Adrenal gland (tissue), 12 donors: ENCODE measurements around the gene SYT3. TPM values are rescaled to one million over a fixed set of nuclear protein-coding genes. Genes with fewer than 3 reads are reported as not detected.

Source experiments
- DNase-seq, 7 donors: peaks; one replicate each; pipeline ENCODE4 v3.0.0-alpha.2; 2019 to 2020
- H3K27ac ChIP-seq, 5 donors: fragments of 200-600 bp; sonication (generic) in 4 of 5; 1 replicate in 3 of 5; 2 replicates in 2 of 5; pipeline versions ENCODE4 v1.5.1 to v1.8.0; 2016 to 2020; ENCODE audit warnings: mild to moderate bottlenecking in 1 of 5
- H3K27me3 ChIP-seq: fragments of 200-600 bp; 2 replicates; pipeline ENCODE4 v1.8.0; 2021
- H3K36me3 ChIP-seq, 2 donors: fragments of 200-600 bp; replicated peaks in 1 of 2; 1 replicate in 1 of 2; 2 replicates in 1 of 2; pipeline versions ENCODE4 v1.5.1 to v1.8.0; 2018 to 2022
- H3K4me1 ChIP-seq, 2 donors: fragments of 200-600 bp; replicated peaks in 1 of 2; 1 replicate in 1 of 2; 2 replicates in 1 of 2; pipeline versions ENCODE4 v1.5.1 to v1.8.0; 2018 to 2021
- H3K4me3 ChIP-seq, 4 donors: fragments of 200-600 bp; sonication (generic) in 3 of 4; one replicate each; pipeline ENCODE4 v1.5.1; 2016 to 2018
- H3K9me3 ChIP-seq, 3 donors: fragments of 200-600 bp; sonication (generic) in 1 of 3; replicated peaks in 1 of 3; 1 replicate in 2 of 3; 2 replicates in 1 of 3; pipeline versions ENCODE4 v1.5.1 to v1.8.0; 2016 to 2021
- POLR2A ChIP-seq, 2 donors: fragments of 450-650 bp; IDR thresholded peaks; one replicate each; pipeline ENCODE4 v1.6.1; 2017; ENCODE audit warnings: antibody characterized with exemption in 2 of 2, mild to moderate bottlenecking in 2 of 2, moderate library complexity in 1 of 2
- WGBS, 4 donors: extraction: QIAGEN DNeasy Blood & Tissue Kit in 2 of 4; methylation state at CpG; one replicate each; pipeline versions ENCODE4 v1.1.5 to v1.1.7; 2013 to 2017; 5-methylcytosine and 5-hydroxymethylcytosine counted together
- intact Hi-C, 2 donors: fragments of 100-400 bp; cut with DNase I; formaldehyde crosslinking; loops; one replicate each; pipeline versions ENCODE4 v1.14.1 to v1.15.0; 2022 to 2023
- polyA plus RNA-seq, 3 donors: library from polyadenylated mRNA; stranded (reverse); fragments of 200-250 nt in 2 of 3; fragments of 350-450 nt in 1 of 3; fragmentation: Illumina TruSeq in 1 of 3; extraction: RNeasy Lipid Tissue Mini Kit (QIAGEN cat#74804) in 1 of 3; gene quantifications; one replicate each; pipeline ENCODE4 v1.2.3, GENCODE V29; 2013 to 2014
- total RNA-seq, 9 donors: library from RNA; depleted of rRNA in 4 of 9; stranded (reverse); fragments of >200 nt in 4 of 9; fragments of 120-200 nt in 1 of 9; fragmentation: NEBNext Ultra II Directional in 1 of 9; extraction: Animal tissue kit (Norgen Biotek cat#: 25700) in 1 of 9; gene quantifications; one replicate each; pipeline versions ENCODE4 v1.1.0 to v1.2.4, GENCODE V29; 2013 to 2023
- TF ChIP-seq, protein P1 (sequence below), 6 experiments: fragments of 450-650 bp in 4 of 6; fragments of 200-600 bp in 2 of 6; sonication (generic) in 1 of 6; IDR thresholded peaks; 1 replicate in 5 of 6; 2 replicates in 1 of 6; pipeline versions ENCODE4 v1.5.1 to v1.8.0; 2016 to 2021; ENCODE audit warnings: antibody characterized with exemption in 6 of 6, mild to moderate bottlenecking in 2 of 6, moderate library complexity in 1 of 6
- donor health status: healthy with polysubstance abuse.
- donor health status: Bipolar disorder and iron deficiency.
- donor health status: DM: yes; HTN: yes; CAD: no.
- donor health status: DM: no; HTN: no; CAD: no.
- donor health status: DM: no; HTN: no; CAD: no.
- donor health status: DM: yes; HTN: yes; CAD: no.

Gene SYT3
- total and polyA plus RNA-seq, 12 donors = 0.26 to 3.4 (median 0.75) TPM; not detected in 1

DNA sequence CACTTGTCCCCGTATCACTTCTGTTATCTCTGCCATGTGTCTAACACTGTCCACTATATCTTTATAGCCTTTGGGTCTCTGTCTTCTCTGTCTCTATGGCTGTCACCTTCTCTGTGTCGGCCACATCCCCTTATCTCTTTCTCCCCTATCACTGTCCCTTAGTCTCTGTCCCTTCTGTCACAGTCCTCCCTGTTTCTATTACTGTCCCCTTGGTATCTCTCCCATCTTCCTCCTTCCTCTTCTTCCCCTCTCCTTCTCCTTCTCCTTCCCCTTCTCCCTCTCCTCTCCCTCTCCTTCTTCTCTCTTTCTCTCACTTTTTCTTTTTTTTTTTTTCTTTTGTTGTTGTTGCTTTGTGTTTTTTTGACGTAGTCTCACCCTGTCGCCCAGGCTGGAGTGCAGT lies 36.7 kb downstream of the SYT3 start:
- Histone ChIP-seq H3K36me3 (no peaks in the 10 kb centered on the region), H3K4me1 (no peaks in the 10 kb centered on the region), H3K27ac (no peak overlapping the region), H3K27me3 (peaks cover 6% of the 10 kb centered on the region), H3K9me3 (no peaks in the 10 kb centered on the region), H3K4me3 (no peak overlapping the region)
- intact Hi-C loops = no loop called here
- 69 to 80% (median 75%) methylated on average over 4 of the region's 4 CpGs for WGBS, 4 donors
- DNase-seq = no peak
- TF ChIP-seq, protein P1, sequence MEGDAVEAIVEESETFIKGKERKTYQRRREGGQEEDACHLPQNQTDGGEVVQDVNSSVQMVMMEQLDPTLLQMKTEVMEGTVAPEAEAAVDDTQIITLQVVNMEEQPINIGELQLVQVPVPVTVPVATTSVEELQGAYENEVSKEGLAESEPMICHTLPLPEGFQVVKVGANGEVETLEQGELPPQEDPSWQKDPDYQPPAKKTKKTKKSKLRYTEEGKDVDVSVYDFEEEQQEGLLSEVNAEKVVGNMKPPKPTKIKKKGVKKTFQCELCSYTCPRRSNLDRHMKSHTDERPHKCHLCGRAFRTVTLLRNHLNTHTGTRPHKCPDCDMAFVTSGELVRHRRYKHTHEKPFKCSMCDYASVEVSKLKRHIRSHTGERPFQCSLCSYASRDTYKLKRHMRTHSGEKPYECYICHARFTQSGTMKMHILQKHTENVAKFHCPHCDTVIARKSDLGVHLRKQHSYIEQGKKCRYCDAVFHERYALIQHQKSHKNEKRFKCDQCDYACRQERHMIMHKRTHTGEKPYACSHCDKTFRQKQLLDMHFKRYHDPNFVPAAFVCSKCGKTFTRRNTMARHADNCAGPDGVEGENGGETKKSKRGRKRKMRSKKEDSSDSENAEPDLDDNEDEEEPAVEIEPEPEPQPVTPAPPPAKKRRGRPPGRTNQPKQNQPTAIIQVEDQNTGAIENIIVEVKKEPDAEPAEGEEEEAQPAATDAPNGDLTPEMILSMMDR (IDR thresholded peaks at IDR 0.05) = no peak
- TF ChIP-seq POLR2A (IDR thresholded peaks at IDR 0.05) = no peak

DNA sequence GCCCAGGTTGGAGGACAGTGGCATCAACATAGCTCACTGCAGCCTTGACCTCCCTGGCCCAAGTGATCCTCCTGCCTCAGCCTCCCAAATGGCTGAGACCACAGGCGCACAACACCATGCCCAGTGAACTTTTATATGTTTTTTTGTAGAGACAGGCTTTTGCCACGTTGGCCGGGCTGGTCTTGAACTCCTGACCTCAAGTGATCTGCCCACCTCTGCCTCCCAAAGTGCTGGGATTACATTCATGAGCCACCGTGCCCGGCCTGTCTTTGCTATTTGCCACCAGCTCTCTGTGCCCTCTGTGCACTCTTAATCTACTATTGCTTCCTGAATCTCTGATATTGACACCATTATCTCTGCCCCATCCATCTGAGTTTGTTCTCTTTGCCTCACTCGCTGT lies 37.2 kb downstream of the SYT3 start:
- no peaks in the 10 kb centered on the region for H3K9me3 ChIP-seq
- H3K4me3 ChIP-seq = no peak overlapping the region
- TF ChIP-seq, protein P1 (IDR thresholded peaks at IDR 0.05) = no peak
- no peak for TF ChIP-seq POLR2A (IDR thresholded peaks at IDR 0.05)
- intact Hi-C loops = no loop called here
- no peaks in the 10 kb centered on the region for H3K36me3 ChIP-seq
- WGBS, 4 donors = 74 to 83% (median 76%) methylated on average over 6 of the region's 6 CpGs
- peaks cover 6% of the 10 kb centered on the region for H3K27me3 ChIP-seq
- H3K27ac ChIP-seq = no peak overlapping the region
- no peaks in the 10 kb centered on the region for H3K4me1 ChIP-seq
- DNase-seq = no peak

GRCh38 chr19:50602089-50602422 lies 37.6 kb downstream of the SYT3 start:
- TF ChIP-seq, protein P1 (IDR thresholded peaks at IDR 0.05) = no peak
- no peak for TF ChIP-seq POLR2A (IDR thresholded peaks at IDR 0.05)
- H3K4me1 ChIP-seq = no peaks in the 10 kb centered on the region
- H3K27ac ChIP-seq = no peak overlapping the region
- 69 to 83% (median 78%) methylated on average over 5 of the region's 5 CpGs for WGBS, 4 donors
- no peak for DNase-seq
- H3K4me3 ChIP-seq = no peak overlapping the region
- peaks cover 6% of the 10 kb centered on the region for H3K27me3 ChIP-seq
- intact Hi-C loops = no loop called here
- H3K9me3 ChIP-seq = no peaks in the 10 kb centered on the region
- no peaks in the 10 kb centered on the region for H3K36me3 ChIP-seq

DNA sequence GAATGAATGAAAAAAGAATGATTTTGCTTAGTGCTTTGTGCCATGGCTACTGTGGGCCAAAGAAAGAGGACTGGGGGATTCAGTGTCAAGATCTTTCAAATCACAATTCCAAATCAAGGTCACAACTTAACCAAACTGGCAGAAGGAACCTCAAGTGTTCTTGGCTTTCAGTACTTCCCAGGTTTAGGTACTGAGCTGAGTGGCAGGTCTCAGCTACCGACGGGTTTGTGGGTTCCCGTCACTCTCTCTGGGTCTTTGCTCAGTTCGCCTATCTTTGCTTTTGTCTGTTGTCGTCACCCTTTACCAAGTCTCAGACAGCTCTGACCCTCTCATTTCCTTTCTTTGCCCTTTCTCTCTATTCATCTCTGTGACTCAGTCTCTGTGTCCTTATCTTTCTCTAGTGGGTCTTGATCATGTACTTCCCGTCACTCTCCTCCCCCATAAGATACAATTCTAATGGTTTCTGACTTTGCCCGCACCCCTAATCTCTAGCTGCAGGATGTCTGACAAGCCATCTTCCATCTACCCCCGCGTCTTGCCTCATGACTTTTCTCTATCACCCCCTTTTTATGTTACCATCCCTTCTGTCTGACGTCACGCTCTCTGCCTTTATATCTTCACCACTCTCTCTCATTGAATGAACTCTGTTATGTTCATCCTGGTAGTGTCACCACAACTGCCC lies 38.1 kb downstream of the SYT3 start:
- 65 to 72% (median 69%) methylated on average over 11 of the region's 11 CpGs for WGBS, 4 donors
- Histone ChIP-seq H3K27me3 (peaks cover 6% of the 10 kb centered on the region), H3K27ac (no peak overlapping the region), H3K4me1 (no peaks in the 10 kb centered on the region), H3K9me3 (no peaks in the 10 kb centered on the region), H3K36me3 (no peaks in the 10 kb centered on the region), H3K4me3 (no peak overlapping the region)
- intact Hi-C loops = no loop called here
- no peak for DNase-seq
- TF ChIP-seq, protein P1 (IDR thresholded peaks at IDR 0.05) = no peak
- TF ChIP-seq POLR2A (IDR thresholded peaks at IDR 0.05) = no peak
